ENCODE measurements around the gene CARD10.

The CARD10 gene

GRCh38 chr22:37496651-37497050, 22.6 kb downstream of the CARD10 start:
- Mint-ChIP-seq H3K36me3 (ENCODE audit: low read depth) (peaks cover 31% of the 10 kb centered on the region), H3K4me3 (no peak overlapping the region), H3K4me1 (peaks cover 34% of the 10 kb centered on the region)

DNA sequence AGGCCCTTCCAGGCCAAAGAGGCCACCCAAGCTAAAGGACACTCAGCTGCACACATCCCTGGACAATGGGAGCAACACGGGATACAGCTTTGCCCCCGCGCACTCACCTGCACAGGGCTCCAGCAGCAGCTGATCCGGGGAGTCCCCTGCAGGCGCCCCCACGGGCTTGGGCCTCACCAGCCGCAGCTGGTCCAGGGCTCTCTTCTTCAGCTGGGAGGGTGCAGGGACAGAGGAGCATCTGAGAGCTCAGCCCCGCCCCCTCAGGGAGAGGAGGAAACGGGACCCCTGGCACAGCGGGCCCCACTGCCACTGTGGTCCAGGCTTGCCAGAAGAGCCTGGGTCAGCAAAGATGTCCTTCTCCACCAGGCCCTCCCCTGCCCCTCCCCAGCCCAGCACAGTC, 25.2 kb downstream of the CARD10 start:
- Mint-ChIP-seq H3K9me3 (no peaks in the 10 kb centered on the region), H3K36me3 (ENCODE audit: low read depth) (peaks cover 37% of the 10 kb centered on the region), H3K4me3 (no peak overlapping the region), H3K27me3 (ENCODE audit: low read depth) (peaks cover 12% of the 10 kb centered on the region), H3K4me1 (peaks cover 16% of the 10 kb centered on the region), H3K27ac (no peak overlapping the region)
- TF ChIP-seq, protein P1, sequence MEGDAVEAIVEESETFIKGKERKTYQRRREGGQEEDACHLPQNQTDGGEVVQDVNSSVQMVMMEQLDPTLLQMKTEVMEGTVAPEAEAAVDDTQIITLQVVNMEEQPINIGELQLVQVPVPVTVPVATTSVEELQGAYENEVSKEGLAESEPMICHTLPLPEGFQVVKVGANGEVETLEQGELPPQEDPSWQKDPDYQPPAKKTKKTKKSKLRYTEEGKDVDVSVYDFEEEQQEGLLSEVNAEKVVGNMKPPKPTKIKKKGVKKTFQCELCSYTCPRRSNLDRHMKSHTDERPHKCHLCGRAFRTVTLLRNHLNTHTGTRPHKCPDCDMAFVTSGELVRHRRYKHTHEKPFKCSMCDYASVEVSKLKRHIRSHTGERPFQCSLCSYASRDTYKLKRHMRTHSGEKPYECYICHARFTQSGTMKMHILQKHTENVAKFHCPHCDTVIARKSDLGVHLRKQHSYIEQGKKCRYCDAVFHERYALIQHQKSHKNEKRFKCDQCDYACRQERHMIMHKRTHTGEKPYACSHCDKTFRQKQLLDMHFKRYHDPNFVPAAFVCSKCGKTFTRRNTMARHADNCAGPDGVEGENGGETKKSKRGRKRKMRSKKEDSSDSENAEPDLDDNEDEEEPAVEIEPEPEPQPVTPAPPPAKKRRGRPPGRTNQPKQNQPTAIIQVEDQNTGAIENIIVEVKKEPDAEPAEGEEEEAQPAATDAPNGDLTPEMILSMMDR (IDR thresholded peaks at IDR 0.05; ENCODE audit: unreplicated experiment in 3 of 3): no peak

More at GRCh38 chr22:37496651-37497050, 22.6 kb downstream of the CARD10 start:
- Mint-ChIP-seq H3K27ac (peak overlapping the region in 2 of 3 experiments; percentile 82 to 92), H3K9me3 (no peaks in the 10 kb centered on the region), H3K27me3 (ENCODE audit: low read depth) (peaks cover 10% of the 10 kb centered on the region)
- TF ChIP-seq, protein P1 (IDR thresholded peaks at IDR 0.05; ENCODE audit: unreplicated experiment in 3 of 3): no peak

GRCh38 chr22:37492428-37493344, 26.5 kb downstream of the CARD10 start:
- Mint-ChIP-seq H3K4me3 (no peak overlapping the region), H3K4me1 (peaks cover 11% of the 10 kb centered on the region), H3K9me3 (no peaks in the 10 kb centered on the region), H3K36me3 (ENCODE audit: low read depth) (peaks cover 34% of the 10 kb centered on the region), H3K27me3 (ENCODE audit: low read depth) (peaks cover 12% of the 10 kb centered on the region), H3K27ac (peak overlapping the region in 1 of 3 experiments; percentile 53)
- TF ChIP-seq, protein P1 (IDR thresholded peaks at IDR 0.05; ENCODE audit: unreplicated experiment in 3 of 3): peak; percentile 31 to 44 (median 39)

GRCh38 chr22:37491559-37492427, 27.4 kb downstream of the CARD10 start:
- Mint-ChIP-seq H3K27me3 (ENCODE audit: low read depth) (peaks cover 15% of the 10 kb centered on the region), H3K4me3 (no peak overlapping the region), H3K9me3 (no peaks in the 10 kb centered on the region), H3K4me1 (peaks cover 11% of the 10 kb centered on the region), H3K36me3 (ENCODE audit: low read depth) (peaks cover 29% of the 10 kb centered on the region), H3K27ac (no peak overlapping the region)
- TF ChIP-seq, protein P1 (IDR thresholded peaks at IDR 0.05; ENCODE audit: unreplicated experiment in 3 of 3): no peak

DNA sequence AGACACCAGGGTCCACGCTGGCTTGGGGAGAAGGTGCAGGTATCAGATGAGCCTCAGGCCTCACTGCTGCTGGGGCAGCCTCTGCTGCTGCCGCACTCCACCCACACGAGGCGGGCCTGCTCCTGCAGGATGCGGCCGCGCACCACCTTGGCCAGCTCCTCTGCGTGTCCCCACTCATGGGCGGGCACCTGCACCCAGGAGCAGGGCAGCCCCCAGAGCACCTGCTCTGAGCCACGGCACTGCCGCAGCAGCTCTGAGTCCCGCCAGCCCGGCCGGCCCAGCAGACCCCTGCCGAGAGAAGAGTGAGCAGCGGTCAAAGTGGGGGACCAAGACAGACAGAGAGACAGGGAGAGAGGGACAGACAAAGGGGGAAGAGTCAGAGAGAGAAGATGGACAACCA, 28.1 kb downstream of the CARD10 start:
- peaks cover 13% of the 10 kb centered on the region for H3K4me1 Mint-ChIP-seq

More for the DNA sequence above, 28.1 kb downstream of the CARD10 start:
- no peak overlapping the region for H3K4me3 Mint-ChIP-seq
- peaks cover 17% of the 10 kb centered on the region for H3K27me3 Mint-ChIP-seq (ENCODE audit: low read depth)
- no peaks in the 10 kb centered on the region for H3K9me3 Mint-ChIP-seq
- H3K36me3 Mint-ChIP-seq (ENCODE audit: low read depth): peaks cover 25% of the 10 kb centered on the region
- TF ChIP-seq, protein P1 (IDR thresholded peaks at IDR 0.05; ENCODE audit: unreplicated experiment in 3 of 3): no peak
- no peak overlapping the region for H3K27ac Mint-ChIP-seq
